ENCODE data around the gene UBE2B.

GRCh38 chr5:134439210-134439654, 67.9 kb downstream of the UBE2B start:
- peak in 2 of 4 experiments; percentile 29 to 34 for TF ChIP-seq CTCF (IDR thresholded peaks at IDR 0.05)
- TF ChIP-seq POLR2A (IDR thresholded peaks at IDR 0.05), result no peak
- peak; percentile 95 for TF ChIP-seq POLR2AphosphoS5 (IDR thresholded peaks at IDR 0.05)
